SH-SY5Y (cell line): ENCODE measurements around the gene HERPUD1.

Experiments
- GATA2 ChIP-seq: IDR thresholded peaks from 2 replicates; pipeline ENCODE4 v1.6.1; 2011; ENCODE audit warnings: mild to moderate bottlenecking, low read depth, low read length
- GATA3 ChIP-seq: IDR thresholded peaks from 2 replicates; pipeline ENCODE4 v1.6.1; 2011; ENCODE audit warnings: low read depth, mild to moderate bottlenecking, low read length, moderate library complexity

The HERPUD1 gene

DNA sequence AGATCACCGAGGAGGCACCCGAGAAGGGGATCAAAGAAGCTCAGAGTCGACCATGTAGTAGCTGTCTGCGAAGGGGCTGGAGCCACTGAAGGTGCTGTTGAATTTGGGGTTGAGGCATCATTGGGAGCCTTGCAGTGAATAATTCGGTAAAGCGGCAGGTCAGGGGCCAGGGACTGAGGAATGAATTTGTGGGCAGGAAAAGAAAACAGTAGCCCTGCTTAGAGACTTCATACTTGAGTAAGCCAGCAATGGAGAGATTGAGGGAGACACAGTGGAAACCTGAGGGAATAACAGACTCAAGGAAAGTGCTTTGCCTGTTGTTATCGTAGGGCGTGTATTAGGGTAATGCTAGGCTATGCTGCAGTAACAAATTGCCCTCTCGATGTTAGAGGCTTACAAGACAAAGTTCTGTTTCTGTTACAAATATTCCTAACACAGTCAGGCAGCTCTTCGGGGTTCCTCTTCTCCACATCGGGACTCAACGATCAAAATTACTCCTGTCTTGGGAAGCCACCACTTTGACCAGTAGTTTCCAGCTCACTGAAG, 13.4 kb upstream of the HERPUD1 start:
- TF ChIP-seq GATA3 = no peak
- no peak for TF ChIP-seq GATA2

DNA sequence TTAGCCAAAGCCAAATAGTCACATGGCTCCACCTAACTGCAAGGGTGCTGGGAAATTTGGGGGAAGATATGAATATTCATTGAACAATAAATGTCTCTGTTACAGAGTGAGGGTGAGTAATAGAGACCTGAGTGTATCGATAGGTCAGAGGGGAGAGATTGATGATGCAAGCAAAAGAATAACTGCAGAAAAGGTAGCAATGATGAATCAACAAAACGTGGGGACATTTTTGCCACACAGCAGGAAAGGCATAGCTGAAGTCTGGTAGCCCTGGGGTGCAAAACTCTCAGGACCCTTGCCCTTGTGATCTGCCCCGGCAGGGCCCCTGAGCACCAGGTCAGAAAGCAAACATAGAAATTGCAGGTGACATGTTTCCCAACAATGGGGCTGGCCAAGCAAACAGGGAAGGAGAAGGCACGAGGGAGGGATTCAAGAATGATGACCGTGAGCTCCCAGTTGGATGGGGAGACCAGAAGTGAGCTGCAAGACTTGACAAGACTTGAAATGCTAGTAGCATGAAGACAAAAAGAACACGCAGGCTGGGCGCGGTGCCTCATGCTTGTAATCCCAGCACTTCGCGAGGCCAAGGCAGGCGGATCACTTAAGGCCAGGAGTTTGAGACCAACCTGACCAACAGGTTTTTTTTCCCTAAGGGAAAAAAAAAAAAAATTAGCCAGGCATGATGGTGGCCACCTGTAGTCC, 12.7 kb upstream of the HERPUD1 start:
- no peak for TF ChIP-seq GATA3
- no peak for TF ChIP-seq GATA2

DNA sequence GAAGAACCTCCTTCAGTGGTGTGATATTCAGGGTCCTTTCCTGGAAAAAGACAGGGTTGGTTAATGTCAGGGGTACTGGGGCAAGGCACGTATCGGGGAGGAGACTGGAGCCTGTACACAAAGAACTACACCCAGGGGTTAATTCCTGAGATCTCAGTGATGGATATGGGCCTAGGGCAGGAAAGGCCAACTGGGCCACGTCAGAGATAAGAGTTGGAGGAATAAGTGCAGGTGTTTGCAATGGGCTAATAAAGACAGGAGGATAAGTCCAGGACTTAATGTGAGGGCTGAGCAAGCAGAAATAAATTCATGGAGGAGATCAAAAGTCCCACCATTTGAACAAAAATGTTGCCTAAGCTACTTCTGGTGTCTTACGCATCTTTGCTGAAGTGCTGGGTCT, 10.4 kb upstream of the HERPUD1 start:
- TF ChIP-seq GATA3 = no peak
- no peak for TF ChIP-seq GATA2

DNA sequence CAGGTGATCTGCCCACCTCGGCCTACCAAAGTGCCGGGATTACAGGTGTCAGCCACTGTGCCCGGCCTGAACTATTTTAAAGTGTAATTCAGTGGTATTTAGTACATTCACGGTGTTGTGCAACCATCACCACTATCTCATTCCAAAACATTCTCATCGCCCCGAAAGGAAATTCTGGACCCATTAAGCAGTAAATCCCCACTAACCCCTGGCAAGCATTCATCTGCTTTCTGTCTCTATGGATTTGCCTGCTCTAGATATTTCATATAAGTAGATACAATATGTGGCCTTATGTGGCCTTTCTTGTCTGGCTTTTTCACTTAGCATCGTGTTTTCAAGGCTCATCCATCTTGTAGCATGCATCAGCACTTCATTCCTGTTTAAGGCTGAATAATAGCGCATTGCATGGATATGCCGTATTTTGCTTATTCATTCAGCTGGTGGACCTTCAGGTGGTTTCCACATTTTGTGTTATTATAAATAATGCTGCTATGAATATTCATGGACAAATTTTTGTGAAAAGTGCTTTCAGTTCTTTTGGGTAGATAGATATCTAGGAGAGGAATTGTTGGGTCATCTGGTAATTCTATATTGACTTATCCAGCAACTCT, 8.4 kb upstream of the HERPUD1 start:
- TF ChIP-seq GATA2 (no peak), GATA3 (no peak)

DNA sequence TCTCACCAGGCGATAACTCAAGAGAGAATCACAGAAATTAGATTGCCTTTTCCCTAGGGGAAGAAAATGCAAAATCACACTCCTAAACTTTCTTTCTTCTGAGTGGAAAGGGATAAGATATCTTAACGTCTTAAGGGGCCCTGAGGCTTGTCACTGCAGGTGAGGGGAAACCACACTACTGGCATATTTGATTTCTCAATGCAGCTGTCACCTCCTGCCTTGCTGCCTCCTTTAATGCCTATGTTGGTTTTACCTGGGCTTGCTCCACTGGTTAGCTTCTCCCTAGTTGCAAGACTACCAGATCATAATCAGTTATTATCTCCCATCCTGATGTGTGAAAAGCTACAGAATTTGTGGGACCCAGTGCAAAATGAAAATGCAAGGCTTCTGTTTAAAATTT, 4.5 kb upstream of the HERPUD1 start:
- TF ChIP-seq GATA3 (no peak), GATA2 (no peak)

DNA sequence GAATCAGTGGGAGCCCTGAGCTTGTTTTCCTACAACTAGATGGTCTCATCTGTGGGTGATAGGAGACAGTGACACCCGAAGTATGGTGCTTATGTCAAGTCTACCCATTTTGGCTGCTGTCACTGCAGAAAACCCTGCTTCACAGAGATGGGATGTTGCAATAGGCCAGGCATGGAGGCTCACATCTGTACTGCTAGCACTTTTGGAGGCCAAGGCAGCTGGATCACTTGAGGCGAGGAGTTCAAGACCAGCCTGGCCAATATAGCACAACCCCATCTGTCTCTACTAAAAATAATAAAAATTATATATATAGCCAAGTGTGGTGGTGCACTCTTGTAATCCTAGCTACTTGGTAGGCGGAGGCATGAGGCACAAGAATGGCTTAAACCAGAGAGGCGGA, 2.3 kb upstream of the HERPUD1 start:
- TF ChIP-seq GATA2 (no peak), GATA3 (no peak)

DNA sequence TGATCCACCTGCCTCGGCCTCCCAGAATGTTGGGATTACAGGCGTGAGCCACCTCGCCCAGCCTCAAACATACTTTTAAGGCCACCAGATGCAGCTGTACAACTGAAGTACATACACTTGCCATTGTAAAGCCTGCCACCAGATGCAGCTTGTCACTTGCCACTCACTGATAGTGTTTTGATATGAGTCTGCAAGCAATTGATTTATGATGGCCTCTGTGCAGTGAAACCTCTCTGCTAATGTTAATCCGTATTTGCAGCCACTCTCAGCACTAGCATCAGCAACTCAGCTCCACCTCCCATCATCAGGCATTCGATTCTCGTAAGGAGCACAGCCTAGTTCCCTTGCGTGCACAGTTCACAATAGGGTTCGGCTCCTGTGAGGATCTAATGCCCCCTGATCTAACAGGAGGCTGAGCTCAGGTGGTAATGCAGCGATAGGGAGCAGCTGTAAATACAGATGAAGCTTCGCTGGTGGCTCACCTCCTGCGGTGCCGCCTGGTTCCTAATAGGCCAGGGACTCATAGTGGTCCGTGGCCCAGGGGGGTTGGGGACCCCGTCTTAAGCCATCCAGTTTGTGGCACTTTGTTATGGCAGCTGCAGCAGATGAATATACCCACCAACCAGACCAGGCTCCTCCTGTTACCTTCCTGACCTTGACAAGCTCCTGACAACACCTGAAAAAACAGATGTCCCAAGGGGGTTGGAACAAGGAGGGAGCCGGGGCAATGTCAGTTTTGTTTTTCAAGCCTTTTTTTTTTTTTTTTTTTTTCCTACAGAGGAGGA, 1.3 kb upstream of the HERPUD1 start:
- TF ChIP-seq GATA3 = no peak
- TF ChIP-seq GATA2 = no peak

DNA sequence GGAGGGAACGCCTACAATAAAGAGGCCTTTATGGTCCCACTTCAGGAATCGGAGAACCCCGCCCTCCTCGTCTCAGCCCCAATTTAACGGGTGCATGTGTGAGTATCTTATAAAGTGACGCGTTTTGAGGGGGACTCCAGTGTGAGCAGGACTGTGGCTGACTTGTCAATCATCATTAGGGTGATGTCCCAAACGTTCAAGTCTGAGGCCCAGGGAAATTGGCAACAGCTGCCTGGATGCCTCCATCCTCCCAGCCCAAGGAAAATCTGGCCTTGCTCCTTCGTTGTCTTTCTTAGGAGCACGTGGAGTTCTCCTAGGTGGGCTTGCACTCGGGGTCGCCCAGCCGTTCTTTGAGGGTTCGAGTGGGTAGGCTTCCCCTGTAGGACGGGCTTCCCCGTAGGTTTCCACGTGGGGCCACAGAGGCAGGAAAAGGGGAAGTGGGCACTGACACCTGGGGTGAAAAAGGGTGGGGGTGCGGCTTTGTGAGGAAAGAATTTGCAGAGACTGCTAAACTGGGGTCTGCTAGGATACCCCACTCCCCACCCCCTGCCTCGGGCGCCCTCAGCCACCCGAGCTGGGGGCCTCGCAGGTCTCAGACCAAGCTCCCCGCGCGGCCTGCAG, 561 bp upstream of the HERPUD1 start:
- TF ChIP-seq GATA3 = no peak
- TF ChIP-seq GATA2 = no peak

DNA sequence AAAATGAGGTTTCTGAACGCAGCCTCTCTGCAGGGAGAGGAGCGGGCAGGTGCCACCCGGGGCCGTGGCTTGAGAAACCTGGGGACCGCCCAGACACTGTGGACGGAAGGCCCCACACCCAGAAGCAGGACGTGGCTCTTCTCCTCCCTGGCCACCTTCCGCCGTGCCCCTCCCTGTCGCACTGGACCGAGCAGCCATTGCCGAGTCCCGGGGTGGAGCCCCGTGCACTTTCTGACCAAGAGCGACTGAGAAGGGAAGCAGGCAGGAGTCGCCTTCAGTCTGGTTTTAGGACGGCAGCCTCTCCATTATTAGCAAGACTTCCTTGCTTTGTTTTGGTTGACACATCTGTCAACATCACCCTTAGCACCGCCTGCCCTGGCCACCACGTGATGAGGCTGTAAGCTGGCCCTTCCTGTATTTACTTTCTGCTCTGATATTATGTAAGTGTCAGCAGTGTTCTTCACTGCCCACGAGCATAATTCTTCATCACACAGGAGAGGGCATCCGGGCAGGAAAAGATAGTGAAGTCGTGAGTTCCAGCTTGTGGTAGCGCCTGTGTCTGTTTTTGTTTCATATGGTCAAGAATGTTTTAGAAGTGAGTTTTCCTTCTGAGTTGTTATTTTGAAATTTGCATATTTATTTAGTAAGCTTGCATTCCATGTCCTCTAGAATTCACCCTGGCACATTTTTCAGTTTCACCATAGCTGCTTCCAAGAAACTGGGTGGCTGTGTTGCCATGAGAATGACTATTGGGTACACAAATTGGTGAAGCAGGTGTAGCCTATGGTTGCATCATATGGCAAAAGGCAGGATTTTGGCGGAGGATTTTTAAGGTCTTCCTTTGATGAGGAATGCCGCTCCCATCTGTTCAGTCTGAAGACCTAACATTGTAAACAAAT, 1.0 kb downstream of the HERPUD1 start:
- TF ChIP-seq GATA3 (no peak), GATA2 (no peak)

DNA sequence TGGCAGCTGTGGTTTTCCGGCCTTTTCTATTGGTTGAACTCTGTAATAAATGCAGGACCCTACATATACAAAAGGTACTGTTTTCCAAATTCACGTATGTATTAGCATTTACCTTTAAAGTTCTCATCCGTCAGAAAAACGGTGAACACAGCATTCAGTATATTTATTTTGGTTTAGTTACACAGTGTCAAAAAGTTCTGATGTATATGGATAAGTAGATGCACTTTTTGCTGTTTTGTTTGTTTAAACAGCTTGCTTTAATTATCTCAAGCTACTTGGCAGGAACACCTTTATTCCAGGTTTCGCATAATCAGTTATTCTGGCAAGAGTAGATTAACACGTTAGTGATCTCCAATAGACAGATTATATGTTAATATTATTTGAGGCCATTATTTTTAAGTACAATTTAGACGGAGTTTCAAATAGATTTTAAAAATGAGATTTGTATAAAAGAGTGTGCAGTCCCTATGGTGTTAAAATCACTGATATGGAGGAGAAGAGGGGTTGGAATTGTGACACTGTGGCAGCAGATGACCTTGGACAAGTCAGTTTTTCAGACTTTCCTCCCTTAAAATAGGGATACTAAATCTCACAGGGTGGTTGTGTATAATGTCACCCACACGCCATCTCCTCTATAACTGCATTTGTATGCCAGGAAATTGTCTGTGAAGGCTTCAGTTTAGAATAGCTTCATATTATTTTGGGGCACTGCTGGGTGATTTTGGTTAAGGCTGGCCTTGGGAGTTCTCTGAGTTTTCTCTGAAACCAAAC, 2.1 kb downstream of the HERPUD1 start:
- TF ChIP-seq GATA2 (no peak), GATA3 (no peak)

DNA sequence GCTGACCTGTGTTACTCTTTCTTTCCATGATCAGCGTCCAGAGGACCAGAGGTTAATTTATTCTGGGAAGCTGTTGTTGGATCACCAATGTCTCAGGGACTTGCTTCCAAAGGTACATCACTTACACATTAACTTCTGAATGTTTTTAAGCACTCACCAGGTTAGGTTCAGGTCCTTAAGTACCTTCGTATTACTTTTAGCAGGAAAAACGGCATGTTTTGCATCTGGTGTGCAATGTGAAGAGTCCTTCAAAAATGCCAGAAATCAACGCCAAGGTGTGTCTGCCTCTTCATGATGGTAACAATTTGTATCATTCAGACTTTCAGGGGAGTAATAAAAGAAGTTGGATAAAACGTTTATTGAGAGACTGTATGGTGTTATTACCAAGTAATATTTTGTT, 3.3 kb downstream of the HERPUD1 start:
- TF ChIP-seq GATA3 (no peak), GATA2 (no peak)

DNA sequence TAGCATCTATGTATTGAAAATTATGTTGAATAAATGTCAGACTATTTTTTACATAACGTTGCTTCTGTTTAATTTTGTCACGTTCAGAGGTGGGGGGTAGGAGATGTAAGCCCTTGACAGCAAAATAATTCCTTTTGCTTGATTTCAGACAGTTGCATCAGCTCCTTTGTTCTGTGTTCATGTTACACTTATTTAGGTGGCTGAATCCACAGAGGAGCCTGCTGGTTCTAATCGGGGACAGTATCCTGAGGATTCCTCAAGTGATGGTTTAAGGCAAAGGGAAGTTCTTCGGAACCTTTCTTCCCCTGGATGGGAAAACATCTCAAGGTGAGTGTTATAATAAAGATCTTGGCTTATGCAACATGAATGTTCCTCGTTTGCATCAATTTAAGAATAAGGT, 4.5 kb downstream of the HERPUD1 start:
- no peak for TF ChIP-seq GATA2
- TF ChIP-seq GATA3 = no peak

DNA sequence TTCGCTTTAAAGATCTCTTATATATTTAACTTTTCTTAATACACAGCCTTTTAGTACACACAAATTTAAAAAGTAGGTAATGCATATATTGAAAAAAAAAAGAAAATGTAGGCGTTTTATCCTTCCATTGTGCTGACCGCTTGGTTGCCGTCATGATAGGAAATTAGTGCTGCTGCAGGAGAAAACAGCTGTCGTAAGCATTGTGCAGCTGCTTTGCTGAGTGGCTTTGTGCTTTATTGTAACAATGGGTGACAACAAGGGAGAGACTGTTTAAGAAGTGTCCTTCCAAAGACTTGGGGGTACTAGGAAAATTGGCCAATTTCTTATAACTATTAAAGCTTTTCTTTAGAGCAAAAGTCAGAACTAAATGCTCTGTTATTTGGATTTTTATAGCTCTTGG, 5.0 kb downstream of the HERPUD1 start:
- TF ChIP-seq GATA3 = no peak
- TF ChIP-seq GATA2 = no peak
